HepG2 (cell line): ENCODE results near the gene JAZF1.

Source experiments
- CTCF ChIP-seq: sonication (generic); formaldehyde crosslinking; IDR thresholded peaks from 2 replicates; pipeline ENCODE4 v1.5.0; 2020; ENCODE audit warnings: mild to moderate bottlenecking, missing genetic modification reagents, moderate library complexity
- KDM2A ChIP-seq: sonication (generic); formaldehyde crosslinking; IDR thresholded peaks from 2 replicates; pipeline ENCODE4 v1.4.0; 2020; ENCODE audit warnings: low read depth, missing genetic modification reagents, borderline replicate concordance
- MED13 ChIP-seq: sonication (generic); formaldehyde crosslinking; IDR thresholded peaks from 2 replicates; pipeline ENCODE4 v1.5.0; 2020; ENCODE audit warnings: missing genetic modification reagents
- MYNN ChIP-seq: sonication (generic); formaldehyde crosslinking; IDR thresholded peaks from 2 replicates; pipeline ENCODE4 v1.4.0; 2020; ENCODE audit warnings: mild to moderate bottlenecking, low read depth, missing genetic modification reagents
- NFYB ChIP-seq: sonication (generic); formaldehyde crosslinking; IDR thresholded peaks from 2 replicates; pipeline ENCODE4 v1.4.0; 2020; ENCODE audit warnings: missing genetic modification reagents
- NR2F2 ChIP-seq: IDR thresholded peaks from 2 replicates; pipeline ENCODE4 v1.6.1; 2012; ENCODE audit warnings: low read depth, inconsistent platforms, borderline replicate concordance
- POLR2A ChIP-seq, 2 experiments: IDR thresholded peaks; 2 replicates each; pipeline ENCODE4 v1.6.1; 2011; ENCODE audit warnings: low read depth in 2 of 2, low read length in 2 of 2, mild to moderate bottlenecking in 1 of 2, moderate library complexity in 1 of 2; ENCODE audit not compliant: insufficient read depth in 1 of 2
- TEAD2 ChIP-seq: sonication (generic); formaldehyde crosslinking; IDR thresholded peaks from 2 replicates; pipeline ENCODE4 v1.9.0; 2021; ENCODE audit warnings: missing genetic modification reagents
- THYN1 ChIP-seq: sonication (generic); formaldehyde crosslinking; IDR thresholded peaks from 2 replicates; pipeline ENCODE4 v1.8.1; 2023; ENCODE audit warnings: low read depth, mild to moderate bottlenecking, moderate library complexity, missing genetic modification reagents, borderline replicate concordance
- ZBTB14 ChIP-seq: sonication (generic); formaldehyde crosslinking; IDR thresholded peaks from 2 replicates; pipeline ENCODE4 v1.4.0; 2020; ENCODE audit warnings: missing genetic modification reagents

GRCh38 chr7:27860800-27861199 lies 319.8 kb downstream of the JAZF1 start:
- no peak for TF ChIP-seq KDM2A (CRISPR knock-in tag)
- no peak for TF ChIP-seq ZBTB14 (CRISPR knock-in tag)
- no peak for TF ChIP-seq MED13 (CRISPR knock-in tag)
- no peak for TF ChIP-seq NR2F2
- no peak for TF ChIP-seq POLR2A (IDR thresholded peaks at IDR 0.05; ENCODE audit: insufficient read depth in 1 of 2, low read depth in 2 of 2, low read length in 2 of 2)
- TF ChIP-seq THYN1 (CRISPR knock-in tag) = no peak
- no peak for TF ChIP-seq CTCF (CRISPR knock-in tag)
- TF ChIP-seq MYNN (CRISPR knock-in tag) = no peak
- TF ChIP-seq TEAD2 (CRISPR knock-in tag) = no peak
- TF ChIP-seq NFYB = no peak
